GM19397 (cell line): ENCODE data around the gene CCDC88A.
"Not testable (repeated sequence)": the region's sequence is repeated elsewhere in the genome, so short reads cannot be mapped to it uniquely, and the experiment has no call there.

ENCODE experiments used
- ATAC-seq: cut with Tn5 transposase; IDR thresholded peaks from one replicate; pipeline ENCODE4 v1.9.1; 2021; ENCODE audit warnings: mild to moderate bottlenecking, moderate library complexity; ENCODE audit not compliant: unreplicated experiment

Gene CCDC88A, protein sequence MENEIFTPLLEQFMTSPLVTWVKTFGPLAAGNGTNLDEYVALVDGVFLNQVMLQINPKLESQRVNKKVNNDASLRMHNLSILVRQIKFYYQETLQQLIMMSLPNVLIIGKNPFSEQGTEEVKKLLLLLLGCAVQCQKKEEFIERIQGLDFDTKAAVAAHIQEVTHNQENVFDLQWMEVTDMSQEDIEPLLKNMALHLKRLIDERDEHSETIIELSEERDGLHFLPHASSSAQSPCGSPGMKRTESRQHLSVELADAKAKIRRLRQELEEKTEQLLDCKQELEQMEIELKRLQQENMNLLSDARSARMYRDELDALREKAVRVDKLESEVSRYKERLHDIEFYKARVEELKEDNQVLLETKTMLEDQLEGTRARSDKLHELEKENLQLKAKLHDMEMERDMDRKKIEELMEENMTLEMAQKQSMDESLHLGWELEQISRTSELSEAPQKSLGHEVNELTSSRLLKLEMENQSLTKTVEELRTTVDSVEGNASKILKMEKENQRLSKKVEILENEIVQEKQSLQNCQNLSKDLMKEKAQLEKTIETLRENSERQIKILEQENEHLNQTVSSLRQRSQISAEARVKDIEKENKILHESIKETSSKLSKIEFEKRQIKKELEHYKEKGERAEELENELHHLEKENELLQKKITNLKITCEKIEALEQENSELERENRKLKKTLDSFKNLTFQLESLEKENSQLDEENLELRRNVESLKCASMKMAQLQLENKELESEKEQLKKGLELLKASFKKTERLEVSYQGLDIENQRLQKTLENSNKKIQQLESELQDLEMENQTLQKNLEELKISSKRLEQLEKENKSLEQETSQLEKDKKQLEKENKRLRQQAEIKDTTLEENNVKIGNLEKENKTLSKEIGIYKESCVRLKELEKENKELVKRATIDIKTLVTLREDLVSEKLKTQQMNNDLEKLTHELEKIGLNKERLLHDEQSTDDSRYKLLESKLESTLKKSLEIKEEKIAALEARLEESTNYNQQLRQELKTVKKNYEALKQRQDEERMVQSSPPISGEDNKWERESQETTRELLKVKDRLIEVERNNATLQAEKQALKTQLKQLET (N-terminal part only)

DNA sequence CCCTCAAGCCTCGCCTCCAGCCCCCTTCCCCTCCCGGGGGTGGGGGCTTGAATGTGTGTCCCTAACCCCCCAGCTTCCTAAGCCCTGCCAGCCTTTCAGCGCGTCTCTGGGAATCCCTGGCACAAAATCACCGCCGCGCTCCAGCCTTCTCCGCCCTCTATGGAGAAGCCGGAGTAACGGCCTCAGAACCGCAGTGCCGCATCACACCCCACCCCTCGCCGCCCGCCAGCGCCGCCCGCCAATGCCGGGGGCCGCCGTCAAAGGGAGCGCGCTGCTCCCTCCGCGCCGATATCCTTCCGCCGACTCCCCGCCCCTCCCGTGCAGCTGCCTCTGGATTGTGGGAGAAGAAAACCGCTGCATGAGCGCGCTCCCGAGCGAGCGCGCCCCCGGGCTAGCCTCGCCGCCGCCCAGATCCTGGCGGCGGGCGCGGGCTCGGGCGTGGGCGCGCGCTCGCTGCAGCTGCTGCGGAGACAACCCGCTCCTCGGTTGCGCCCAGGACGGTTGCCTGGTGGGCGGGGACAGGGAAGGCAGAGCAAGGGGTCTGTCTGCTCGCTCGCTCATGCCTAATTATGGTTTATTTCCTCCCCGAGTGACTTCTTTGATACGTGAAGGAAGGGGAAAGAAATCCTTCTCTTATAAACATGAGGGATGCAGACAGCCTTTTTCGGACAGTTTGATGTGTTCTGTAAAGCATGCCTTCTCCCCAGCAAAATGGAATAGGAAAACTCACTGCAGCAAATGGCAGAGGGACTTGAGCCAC, at the start of gene CCDC88A:
Gene CCDC88A, minus strand, starts transcription at position 178 of the 760 bp plus-strand sequence. CDS start 777 bp downstream, outside the sequence.
- ATAC-seq = peak; percentile 81

DNA sequence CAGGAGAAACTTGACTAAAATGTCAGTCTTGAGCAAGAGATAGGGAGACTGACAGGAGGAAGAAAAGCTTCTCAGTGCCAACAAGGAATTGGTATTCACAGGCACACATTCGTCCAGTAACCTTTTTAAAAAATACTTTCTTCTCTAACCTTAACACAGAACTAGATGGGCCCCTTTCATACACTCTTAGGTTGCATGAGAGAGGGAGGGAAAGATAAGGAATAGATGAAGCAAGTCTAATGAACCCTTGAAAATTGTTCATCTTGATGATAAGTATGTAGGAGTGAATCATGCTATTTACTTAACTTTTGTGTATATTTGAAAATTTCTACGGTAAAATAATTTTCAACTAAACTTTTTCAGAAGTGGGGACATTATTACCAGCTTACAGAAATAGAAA, 42.0 kb upstream of the CCDC88A start:
- ATAC-seq = no peak

DNA sequence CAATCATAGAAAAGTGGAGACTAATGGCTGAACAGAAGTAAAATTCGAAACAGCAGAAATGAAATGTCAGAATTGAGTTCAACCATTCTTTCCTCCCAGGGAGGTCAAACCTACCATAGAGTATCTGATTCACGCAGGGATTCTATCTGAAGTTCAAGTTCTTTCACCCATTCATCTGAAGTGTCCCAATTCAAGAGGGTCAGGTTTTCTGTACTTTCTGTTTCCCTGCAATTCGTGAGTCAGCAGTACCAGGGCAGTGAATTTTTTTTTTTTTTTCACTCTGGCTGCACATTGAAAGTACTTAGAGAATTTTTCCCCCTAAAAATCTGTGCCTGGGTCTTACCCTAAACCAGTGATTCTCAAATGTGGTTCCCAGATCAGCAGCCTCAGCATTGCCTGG, 40.9 kb upstream of the CCDC88A start:
- ATAC-seq = no peak

DNA sequence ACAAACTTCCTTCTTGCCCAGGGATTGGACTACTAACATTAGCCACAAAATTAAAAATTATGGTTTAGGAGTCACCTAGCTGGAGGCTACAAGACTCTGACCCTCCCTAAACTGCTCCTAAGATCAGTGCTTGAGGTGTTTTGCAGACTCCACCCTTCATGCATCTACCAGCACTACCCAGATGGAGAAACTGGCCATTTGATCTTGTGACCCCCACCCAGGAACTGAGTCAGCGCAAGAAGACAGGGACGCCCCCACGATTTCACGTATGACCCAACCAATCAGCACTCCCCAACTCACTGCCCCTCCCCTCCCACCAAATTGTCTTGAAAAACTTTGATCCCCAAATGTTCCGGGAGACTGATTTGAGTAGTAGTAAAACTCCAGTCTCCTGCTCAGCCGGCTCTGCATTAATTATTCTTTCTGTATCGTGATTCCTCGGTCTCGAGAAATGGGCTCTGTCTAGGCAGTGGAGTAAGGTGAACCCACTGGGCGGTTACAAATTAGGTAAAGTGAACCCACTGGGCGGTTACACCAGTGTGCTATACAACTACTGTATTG, 40.1 kb upstream of the CCDC88A start:
- no peak for ATAC-seq

DNA sequence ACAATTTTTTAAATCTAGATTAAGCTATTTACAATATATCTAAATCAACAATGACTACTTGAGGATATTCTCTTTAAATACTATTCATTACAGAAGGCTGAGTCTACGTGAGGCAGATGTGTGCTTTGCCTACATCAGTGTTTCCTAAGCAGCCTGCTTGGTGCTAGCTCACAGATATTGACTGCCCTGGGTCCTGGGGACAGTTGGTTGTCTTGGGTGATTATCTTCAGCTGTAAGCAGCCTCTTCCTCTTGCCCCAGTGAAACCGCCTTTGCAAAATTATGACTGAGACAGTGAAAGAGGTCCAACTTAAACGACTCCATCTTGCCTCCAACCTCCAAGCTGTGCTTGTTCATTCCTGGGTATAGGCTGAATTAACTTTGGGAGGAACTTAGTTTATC, 39.6 kb upstream of the CCDC88A start:
- ATAC-seq = no peak

DNA sequence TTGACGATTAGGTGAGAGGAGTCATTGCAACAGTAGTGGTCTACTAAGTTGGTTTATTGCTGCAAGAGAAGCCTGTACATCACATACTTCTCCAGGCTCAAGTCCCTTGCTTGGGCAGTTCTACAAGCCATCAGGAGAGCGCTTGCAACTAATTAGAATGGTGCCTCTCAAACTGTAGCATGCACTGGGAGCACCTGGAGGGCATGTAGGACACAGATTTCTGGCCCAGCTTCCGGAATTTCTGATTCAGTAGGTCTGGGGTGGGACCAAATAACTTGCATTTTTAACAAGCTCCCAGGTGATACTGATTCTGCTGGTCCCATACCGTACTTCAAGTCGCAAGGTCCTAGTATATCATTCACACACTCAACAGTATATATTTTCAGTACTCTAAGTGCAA, 34.5 kb upstream of the CCDC88A start:
- ATAC-seq = no peak

DNA sequence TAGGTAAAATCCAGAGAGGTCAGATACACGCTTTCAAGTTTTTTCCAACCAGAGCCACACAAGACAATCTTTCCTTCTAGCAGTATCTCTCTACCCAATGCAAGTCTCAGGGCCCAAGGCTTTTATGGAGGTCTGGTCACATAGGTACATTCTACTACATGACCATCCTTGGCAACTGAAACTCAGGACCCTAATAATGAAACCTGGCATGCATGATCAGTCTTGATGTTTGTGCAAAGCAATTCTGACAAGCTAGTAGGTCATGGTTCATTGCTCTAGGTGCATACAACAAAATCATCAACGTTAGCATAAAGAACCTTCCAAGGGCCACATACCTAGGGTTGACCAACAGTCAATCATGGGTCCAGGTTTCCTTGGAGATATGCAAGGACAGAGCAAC, 33.2 kb upstream of the CCDC88A start:
- ATAC-seq = no peak

DNA sequence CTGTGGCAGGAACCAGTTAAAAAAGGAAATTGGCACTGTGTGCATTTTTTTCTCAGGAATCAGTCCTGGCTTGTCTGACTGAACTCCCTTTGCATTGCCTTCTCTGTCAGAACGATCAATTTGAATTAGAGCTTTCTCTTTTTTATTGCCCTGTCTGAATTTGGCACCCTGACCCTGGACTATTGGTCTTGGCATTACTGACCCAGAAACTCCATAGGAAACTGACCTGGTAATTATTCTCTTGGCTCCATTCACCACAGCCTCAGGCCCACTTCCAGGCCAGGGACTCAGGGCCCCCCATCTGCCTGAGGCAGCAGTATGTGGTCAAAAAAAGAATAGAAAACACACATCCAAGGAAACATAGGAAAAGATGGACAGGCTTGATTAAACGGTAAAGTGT, 32.0 kb upstream of the CCDC88A start:
- ATAC-seq = no peak

DNA sequence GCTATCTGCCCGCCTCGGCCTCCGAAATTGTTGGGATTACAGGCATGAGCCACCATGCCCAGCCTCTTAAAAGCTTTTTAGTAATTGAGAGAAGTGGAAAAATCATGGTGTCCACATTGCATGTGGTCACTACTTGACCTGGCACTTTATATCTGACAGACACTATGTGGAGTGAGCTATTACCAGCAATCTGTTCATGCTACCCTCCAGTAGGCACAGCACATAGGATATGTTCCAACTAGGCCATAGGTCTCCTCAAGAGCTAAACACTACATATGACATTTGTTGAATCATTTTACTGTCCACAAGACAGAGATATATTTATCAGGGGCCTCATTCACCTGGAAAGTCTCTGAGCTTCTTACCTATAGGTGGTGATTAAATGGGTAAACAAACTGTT, 30.4 kb upstream of the CCDC88A start:
- ATAC-seq = not testable (repeated sequence)

DNA sequence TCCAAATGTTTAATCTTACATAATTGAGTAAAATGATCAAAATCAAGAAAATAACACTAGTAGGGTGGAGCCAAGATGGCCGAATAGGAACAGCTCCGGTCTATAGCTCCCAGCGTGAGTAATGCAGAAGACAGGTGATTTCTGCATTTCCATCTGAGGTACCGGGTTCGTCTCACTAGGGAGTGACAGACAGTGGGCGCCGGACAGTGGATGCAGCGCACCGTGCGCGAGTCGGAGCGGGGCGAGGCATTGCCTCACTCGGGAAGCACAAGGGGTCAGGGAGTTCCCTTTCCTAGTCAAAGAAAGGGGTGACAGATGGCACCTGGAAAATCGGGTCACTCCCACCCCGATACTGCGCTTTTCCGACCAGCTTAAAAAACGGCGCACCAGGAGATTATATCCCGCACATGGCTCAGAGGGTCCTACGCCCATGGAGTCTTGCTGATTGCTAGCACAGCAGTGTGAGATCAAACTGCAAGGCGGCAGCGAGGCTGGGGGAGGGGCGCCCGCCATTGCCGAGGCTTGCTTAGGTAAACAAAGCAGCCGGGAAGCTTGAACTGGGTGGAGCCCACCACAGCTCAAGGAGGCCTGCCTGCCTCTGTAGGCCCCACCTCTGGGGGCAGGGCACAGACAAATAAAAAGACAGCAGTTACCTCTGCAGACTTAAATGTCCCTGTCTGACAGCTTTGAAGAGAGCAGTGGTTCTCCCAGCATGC, 22.5 kb upstream of the CCDC88A start:
- not testable (repeated sequence) for ATAC-seq

DNA sequence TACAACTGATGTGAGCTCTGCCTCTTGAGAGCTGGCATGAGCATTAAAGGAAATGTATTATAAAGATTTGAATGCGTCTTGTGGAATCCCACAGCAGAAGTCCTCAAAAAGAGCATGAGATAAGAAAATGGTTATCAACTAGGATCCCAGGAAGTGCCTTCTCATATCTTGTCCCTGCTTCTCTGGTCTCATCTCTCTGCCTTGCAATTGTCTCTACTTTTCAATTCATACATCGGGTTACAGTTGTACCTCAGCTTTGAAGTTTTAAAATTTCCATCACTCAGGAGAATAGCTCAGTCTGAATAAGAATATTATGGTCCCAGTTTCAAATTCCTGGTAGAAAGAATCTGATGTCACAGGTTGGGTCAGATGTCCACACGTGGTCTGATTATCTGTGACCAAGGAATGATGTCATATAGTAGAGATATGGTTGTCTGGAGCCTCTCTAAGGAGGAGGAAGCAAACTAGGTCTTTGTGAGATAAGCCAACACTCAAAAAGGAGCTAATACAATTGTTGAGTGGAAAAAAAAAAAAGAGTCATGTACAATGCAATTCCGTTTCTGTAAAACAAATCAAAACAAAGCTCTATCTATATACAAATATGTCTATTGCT, 21.7 kb upstream of the CCDC88A start:
- ATAC-seq = no peak

DNA sequence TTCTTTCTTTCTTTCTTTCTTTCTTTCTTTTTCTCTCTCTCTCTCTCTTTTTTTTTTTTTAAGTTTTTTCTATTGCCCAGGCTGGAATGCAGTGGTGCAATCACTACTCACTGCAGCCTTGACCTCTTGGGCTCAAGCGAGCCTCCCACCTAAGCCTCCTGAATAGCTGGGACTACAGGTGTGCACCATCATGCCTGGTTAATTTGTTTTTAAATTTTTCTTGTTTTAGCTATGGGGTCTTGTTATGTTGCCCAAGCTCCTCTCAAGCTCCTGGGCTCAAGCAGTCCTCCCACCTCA, 19.4 kb upstream of the CCDC88A start:
- no peak for ATAC-seq

DNA sequence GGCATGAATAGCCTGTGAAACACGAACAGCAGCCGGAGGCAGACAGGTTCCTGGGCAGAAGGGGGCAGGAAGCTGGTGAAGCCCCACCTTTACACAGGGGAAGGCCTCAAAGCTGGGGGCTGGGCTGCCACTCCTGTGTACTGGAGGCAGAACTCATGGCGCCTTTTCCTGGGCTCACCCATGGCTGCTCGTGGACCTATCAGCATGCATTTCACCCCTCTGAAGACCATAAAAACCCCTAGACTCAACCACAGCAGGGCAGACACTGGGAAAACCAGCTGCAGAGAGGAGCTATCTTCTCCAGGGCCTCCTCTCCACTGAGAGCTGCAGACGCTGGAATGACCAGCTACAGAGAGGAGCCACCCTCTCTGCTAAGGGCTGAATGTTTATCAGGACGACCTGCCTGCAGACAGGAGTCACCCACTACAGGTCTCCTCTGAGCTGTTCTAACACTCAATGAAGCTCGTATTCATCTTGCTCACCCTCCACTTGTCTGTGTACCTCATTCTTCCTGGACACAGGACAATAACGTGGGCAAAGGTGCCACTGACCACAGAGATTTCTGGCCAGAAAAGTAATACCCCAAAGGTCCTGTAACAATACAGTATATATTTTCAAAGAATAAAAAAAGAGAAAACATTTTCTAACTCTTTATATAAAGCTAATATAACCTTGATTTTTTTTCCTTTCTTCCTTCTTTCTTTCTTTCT, 18.9 kb upstream of the CCDC88A start:
- no peak for ATAC-seq

DNA sequence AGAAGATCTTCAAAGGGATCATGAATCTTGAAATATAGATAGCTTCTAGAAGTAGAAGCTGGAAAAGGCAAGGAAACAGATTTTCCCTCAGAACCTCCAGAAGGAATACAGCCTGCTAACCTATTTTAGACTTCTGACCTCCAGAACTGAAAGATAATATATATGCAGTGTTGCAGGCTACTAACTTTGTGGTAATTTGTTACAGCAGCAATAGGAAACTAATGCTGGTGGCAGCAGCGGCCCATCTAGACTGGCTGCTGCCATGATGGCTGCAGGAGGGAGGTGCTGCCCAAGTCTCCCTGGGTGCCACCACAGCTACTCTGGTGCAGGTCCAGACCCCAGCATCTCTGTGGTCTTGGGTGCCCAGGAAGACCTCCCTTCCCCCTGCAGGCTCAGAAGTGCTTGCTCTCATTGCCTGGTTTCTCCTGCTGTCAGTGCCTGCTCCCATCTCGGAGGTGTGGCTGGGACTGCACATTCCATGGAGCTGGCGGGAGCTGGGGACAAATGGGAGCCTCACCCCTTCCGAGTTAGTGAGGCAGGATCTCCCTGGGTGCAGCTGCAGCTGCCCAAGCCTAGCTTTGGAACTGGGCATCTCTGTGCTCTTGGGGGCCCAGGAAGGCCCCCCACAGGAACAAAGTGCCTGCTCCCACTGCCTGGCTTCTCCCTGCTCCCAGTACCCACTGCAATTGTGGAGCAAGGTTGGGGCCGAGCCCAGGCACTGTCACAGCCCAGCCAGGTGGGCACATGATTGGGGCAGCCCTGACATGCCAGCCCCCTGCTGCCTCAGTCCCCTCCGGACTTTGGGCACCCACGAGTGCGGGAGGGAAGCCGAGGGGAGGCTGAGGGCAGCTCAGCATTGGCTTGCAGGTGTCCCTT, 18.1 kb upstream of the CCDC88A start:
- ATAC-seq = no peak

DNA sequence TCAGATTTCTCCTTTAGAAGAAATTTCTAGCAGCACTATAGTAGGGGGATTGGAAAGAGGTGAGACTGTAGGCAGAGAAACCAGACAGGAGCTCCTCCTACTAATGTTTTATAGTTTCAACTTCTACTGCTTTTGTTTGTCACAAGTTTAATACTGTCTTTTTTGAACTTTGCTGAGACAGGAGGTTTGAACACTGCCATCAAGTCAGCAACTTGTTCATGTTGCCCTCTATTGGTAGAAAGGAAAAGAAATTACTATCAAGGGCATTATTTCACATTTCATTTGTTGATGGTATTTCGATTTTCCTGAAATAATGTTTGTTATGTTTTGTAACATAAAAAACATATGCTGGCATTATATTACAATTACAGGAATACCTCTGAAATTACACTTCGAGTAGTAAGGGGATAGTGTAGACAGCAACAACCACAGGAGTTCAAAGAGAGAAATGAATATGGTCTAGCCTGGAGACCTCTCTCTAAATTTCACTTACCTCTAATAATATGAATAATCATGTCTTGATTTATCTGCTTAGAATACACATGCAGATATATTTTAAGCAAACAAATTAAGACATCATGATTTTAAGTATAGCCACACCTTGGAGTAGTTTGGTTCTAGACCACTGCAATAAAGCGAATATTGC, 12.4 kb upstream of the CCDC88A start:
- ATAC-seq = no peak

DNA sequence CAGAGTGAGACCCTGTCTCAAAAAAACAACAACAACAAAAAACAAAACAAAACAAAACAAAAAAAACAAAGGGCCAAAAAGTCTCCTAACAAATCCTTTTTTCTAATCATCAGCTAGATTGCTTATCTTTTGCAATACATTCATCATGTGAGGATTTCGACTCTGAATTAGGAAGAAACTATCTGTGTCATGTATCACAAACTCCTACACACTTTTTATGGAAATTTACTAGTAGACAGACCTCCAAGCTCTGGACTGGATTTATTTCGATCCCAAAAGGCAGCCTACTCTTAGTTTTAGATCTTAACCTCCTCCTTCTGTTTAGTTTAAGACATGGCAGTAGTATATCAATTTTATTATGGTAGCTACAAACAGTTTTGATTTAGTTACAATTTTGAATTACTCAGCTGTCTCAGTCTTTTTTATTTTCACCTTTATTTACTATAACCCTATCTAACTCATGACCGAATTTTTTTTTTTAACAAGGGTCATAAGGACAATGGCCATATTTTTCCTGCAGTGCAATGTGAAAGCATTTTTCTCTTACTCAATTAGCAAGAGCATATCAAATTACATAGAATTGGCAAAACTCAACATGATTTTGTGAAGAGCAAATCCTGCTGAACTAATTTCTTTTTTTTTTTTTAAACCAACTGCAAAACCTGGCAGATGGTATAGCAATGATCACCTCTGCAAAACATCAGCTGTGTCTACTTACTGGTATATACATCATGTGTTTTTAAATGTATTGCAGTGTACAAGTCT, 10.7 kb upstream of the CCDC88A start:
- ATAC-seq = no peak

DNA sequence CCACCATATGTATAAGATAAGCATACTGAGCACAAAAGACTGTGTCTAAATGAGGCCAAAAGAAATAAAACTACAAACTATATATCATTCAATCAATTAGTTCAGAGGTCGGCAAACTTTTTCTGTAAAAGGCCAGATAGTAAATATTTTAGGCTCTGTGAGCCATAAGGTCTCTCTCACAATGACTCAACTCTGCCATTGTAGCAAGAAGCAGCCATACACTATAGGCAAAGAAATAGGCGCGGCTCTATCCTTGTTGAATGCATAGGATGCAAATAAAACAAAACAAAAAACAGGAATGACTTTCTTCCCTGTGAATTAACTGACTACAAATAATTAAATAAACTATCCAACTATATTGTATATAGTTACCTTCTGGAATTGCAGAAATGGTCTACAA, 8.6 kb upstream of the CCDC88A start:
- no peak for ATAC-seq
